ENCODE data around the gene PGPEP1. TPM values are rescaled to one million over a fixed set of nuclear protein-coding genes. Genes with fewer than 3 reads are reported as not detected.

PGPEP1 gene
- 1 to 10 TPM; 7.7 to 9.0 TPM for total RNA-seq
- polyA plus RNA-seq (2013, experiment 1 of 2) = 56.3 TPM
- polyA plus RNA-seq (2013, experiment 2 of 2) = 66.8 TPM
- long read RNA-seq, experiment 1 = 0 reads
- long read RNA-seq, experiment 2, partial matches to known transcripts = 0 of 4 reads
- long read RNA-seq, experiment 2, other reads (novel, unspliced or antisense) = 4 of 4 reads
- long read RNA-seq, experiment 3, partial matches to known transcripts = 0 of 2 reads
- long read RNA-seq, experiment 3, other reads (novel, unspliced or antisense) = 2 of 2 reads
- long read RNA-seq, experiment 4 = 0 reads

- H3K4me1 Mint-ChIP-seq = peaks cover 9% of the 10 kb centered on the region
- no peaks in the 10 kb centered on the region for H3K4me1 ChIP-seq (ENCODE audit: control insufficient read depth, insufficient read depth, low read length)
- H3K27me3 ChIP-seq (ENCODE audit: control insufficient read depth, insufficient read depth, low read length, poor library complexity, severe bottlenecking) = no peaks in the 10 kb centered on the region
- no peak for TF ChIP-seq CTCF (conservative IDR thresholded peaks at IDR 0.05)
- H3K9me3 ChIP-seq (ENCODE audit: control insufficient read depth, low read length) = no peaks in the 10 kb centered on the region
- peak within 1 kb of the TSS; percentile 87 for H3K4me3 ChIP-seq (ENCODE audit: low read length)
- H3K27ac Mint-ChIP-seq = no peak within 1 kb of the TSS
- H3K9ac ChIP-seq (ENCODE audit: extremely low read depth, low read length, poor library complexity, severe bottlenecking) = peak within 1 kb of the TSS; percentile 38
- 7 to 15% methylated on average over 36 to 69 of the region's 69 CpGs for WGBS, 2 experiments (ENCODE audit: insufficient coverage in 1 of 2, insufficient read length in 1 of 2)
- no peaks in the 10 kb centered on the region for H3K36me3 Mint-ChIP-seq (ENCODE audit: low read depth)
- peak within 1 kb of the TSS; percentile 89 for H3K27ac ChIP-seq (ENCODE audit: low read depth, low read length)
- H3K4me3 Mint-ChIP-seq = peak within 1 kb of the TSS; percentile 71
- no peaks in the 10 kb centered on the region for H3K36me3 ChIP-seq (ENCODE audit: control insufficient read depth, insufficient read depth, low read length)
- peaks cover 2% of the 10 kb centered on the region for H3K27me3 Mint-ChIP-seq (ENCODE audit: insufficient read depth)
- no peaks in the 10 kb centered on the region for H3K9me3 Mint-ChIP-seq
- peak; percentile 92 for DNase-seq
Measured at GRCh38 chr19:18340190-18340989, at the start of gene PGPEP1. Gene PGPEP1 (plus strand): TSS chr19:18340598. CDS start chr19:18340682, 84 bp downstream.

DNA sequence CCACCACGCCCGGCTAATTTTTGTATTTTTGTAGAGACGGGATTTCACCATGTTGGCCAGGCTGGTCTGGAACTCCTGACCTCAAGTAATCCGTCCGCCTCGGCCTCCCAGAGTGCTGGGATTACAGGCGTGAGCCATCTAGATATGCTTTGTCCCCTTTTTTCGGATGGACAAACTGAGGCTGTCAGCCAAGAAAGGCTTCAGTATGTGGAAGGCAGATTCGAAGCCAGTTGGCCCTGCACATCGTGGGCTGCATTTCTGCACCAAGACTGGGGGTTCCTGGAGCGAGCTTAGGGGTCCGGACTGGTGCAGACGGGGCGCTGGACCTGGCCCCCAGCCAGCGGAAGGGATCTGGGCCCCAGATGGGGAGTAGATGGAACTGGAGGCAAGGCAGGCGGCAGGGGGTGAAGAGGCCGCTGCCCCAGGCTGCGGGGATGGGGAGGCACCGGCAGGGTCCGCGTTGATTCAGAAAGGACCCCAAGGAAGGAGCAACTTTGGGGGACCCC is 49.3 kb upstream of the PGPEP1 start:
- Mint-ChIP-seq H3K27me3 (ENCODE audit: insufficient read depth) (no peaks in the 10 kb centered on the region), H3K36me3 (ENCODE audit: low read depth) (no peaks in the 10 kb centered on the region), H3K27ac (no peak overlapping the region), H3K4me1 (peaks cover 18% of the 10 kb centered on the region), H3K4me3 (peak overlapping the region; percentile 77), H3K9me3 (no peaks in the 10 kb centered on the region)
- peaks cover 4% of the 10 kb centered on the region for H3K4me1 ChIP-seq (ENCODE audit: control insufficient read depth, insufficient read depth, low read length)
- no peak for DNase-seq
- H3K4me3 ChIP-seq (ENCODE audit: low read length) = peak overlapping the region; percentile 90
- no peaks in the 10 kb centered on the region for H3K27me3 ChIP-seq (ENCODE audit: control insufficient read depth, insufficient read depth, low read length, poor library complexity, severe bottlenecking)
- H3K9ac ChIP-seq (ENCODE audit: extremely low read depth, low read length, poor library complexity, severe bottlenecking) = peak overlapping the region; percentile 93
- no peak for TF ChIP-seq CTCF (conservative IDR thresholded peaks at IDR 0.05)
- H3K9me3 ChIP-seq (ENCODE audit: control insufficient read depth, low read length) = no peaks in the 10 kb centered on the region
- 59 to 74% methylated on average over 14 to 21 of the region's 21 CpGs for WGBS, 2 experiments (ENCODE audit: insufficient coverage in 1 of 2, insufficient read length in 1 of 2)
- no peaks in the 10 kb centered on the region for H3K36me3 ChIP-seq (ENCODE audit: control insufficient read depth, insufficient read depth, low read length)
- H3K27ac ChIP-seq (ENCODE audit: low read depth, low read length) = no peak overlapping the region

DNA sequence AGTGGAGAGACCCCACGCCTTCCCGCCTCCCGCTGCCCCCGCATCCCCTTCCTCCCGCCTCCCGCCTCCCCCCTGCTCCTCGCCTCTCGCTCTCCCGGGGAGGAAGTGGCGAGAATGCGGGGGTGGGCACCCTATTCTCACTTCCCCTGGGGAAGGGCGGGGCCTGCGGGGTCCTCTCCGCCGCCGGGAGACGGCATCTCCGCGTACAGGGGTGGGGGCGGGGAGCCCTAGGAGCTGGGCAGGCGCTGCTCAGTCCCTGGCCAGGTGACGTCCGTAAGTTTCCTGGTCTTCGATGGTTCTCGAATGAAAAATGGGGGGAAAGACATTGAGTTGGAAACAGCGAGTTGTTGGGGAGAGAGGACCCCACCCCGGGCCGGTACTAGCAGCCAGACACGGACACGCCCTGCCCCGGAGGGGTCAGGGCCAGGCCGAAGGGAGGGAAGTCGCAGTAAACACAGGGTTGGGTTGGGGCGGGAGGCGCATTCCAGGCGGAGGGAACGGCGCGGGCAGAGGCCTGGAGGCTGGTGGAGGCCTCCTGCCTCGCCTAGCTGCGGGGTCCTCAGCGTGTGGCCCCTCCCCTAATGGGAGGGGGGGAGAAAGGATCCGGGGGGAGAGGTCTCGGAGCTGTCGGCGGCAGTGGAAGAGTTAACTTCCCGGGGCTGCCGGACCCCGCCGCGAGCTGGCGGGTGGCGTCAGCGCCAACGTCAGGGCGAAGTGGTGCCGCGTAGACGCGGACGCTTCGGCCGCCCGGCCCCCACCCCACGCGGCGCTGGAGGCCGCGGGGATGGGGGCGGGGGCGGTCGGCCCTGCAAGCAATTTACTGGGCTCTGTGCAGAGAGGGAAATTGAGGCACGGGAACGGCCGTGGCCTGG is 48.6 kb upstream of the PGPEP1 start:
- no peaks in the 10 kb centered on the region for H3K27me3 Mint-ChIP-seq (ENCODE audit: insufficient read depth)
- H3K9me3 ChIP-seq (ENCODE audit: control insufficient read depth, low read length) = no peaks in the 10 kb centered on the region
- H3K4me1 ChIP-seq (ENCODE audit: control insufficient read depth, insufficient read depth, low read length) = peaks cover 4% of the 10 kb centered on the region
- no peaks in the 10 kb centered on the region for H3K36me3 ChIP-seq (ENCODE audit: control insufficient read depth, insufficient read depth, low read length)
- no peaks in the 10 kb centered on the region for H3K36me3 Mint-ChIP-seq (ENCODE audit: low read depth)
- no peaks in the 10 kb centered on the region for H3K27me3 ChIP-seq (ENCODE audit: control insufficient read depth, insufficient read depth, low read length, poor library complexity, severe bottlenecking)
- peak overlapping the region; percentile 90 for H3K4me3 ChIP-seq (ENCODE audit: low read length)
- H3K27ac Mint-ChIP-seq = peak overlapping the region; percentile 99
- peak overlapping the region; percentile 89 for H3K27ac ChIP-seq (ENCODE audit: low read depth, low read length)
- H3K4me1 Mint-ChIP-seq = peaks cover 17% of the 10 kb centered on the region
- H3K9me3 Mint-ChIP-seq = no peaks in the 10 kb centered on the region
- WGBS, 2 experiments (ENCODE audit: insufficient coverage in 1 of 2, insufficient read length in 1 of 2) = 0 to 1% methylated on average over 17 to 75 of the region's 75 CpGs
- no peak for TF ChIP-seq CTCF (conservative IDR thresholded peaks at IDR 0.05)
- peak; percentile 92 for DNase-seq
- peak overlapping the region; percentile 77 for H3K4me3 Mint-ChIP-seq
- peak overlapping the region; percentile 93 for H3K9ac ChIP-seq (ENCODE audit: extremely low read depth, low read length, poor library complexity, severe bottlenecking)

All from endodermal cell (in vitro differentiated cells).